ENCODE measurements around the gene TCP10L.

The TCP10L gene

DNA sequence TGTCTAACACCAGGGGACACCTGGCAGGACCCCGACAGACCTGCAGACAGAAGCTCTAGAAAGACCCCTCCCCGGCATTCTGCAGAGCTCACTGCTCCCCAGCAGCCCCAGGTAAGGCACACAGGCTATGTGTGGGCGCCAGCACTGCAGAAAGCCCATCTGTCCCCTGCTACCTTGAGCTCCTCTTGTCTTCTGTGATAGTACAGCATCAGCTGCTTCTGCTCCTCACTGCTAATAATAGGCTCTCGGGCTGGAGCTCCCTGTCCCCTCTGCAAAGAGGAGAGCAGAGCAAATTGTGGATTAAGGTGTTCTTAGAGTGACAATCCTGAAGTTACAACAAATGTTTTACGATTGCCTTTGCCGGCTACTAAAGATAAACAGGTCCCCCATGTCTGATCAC lies 16.8 kb upstream of the TCP10L start:
- no peaks in the 10 kb centered on the region for H3K27me3 Mint-ChIP-seq
- no peak for DNase-seq
- H3K4me3 Mint-ChIP-seq = no peak overlapping the region
- no peak overlapping the region for H3K27ac Mint-ChIP-seq
- H3K9me3 Mint-ChIP-seq = no peaks in the 10 kb centered on the region
- H3K4me1 Mint-ChIP-seq (ENCODE audit: low read depth in 2 of 2) = peaks cover 4 to 8% of the 10 kb centered on the region in 2 donors
- H3K36me3 Mint-ChIP-seq (ENCODE audit: insufficient read depth) = peaks cover 74% of the 10 kb centered on the region
- no peak for ATAC-seq (replicated peaks)

DNA sequence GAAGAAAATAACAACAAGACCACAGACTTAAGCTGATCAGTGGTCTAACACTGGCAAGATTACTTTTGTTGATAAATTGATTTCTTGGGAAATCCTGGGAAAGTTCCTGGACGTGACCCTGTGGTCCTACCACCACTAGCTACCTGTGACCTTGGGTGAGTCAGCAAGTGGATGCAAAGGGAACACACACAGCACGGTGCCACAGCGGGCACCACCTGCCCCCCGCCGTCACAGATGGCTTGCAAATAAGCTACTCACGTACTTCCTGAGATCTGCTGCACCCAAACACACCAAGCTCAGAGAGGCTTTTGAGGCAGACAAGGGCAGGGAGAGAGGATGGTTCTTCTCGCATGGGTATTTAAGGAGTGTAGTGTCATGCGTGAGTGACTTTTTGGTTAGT lies 14.2 kb upstream of the TCP10L start:
- peaks cover 54% of the 10 kb centered on the region for H3K36me3 Mint-ChIP-seq (ENCODE audit: insufficient read depth)

DNA sequence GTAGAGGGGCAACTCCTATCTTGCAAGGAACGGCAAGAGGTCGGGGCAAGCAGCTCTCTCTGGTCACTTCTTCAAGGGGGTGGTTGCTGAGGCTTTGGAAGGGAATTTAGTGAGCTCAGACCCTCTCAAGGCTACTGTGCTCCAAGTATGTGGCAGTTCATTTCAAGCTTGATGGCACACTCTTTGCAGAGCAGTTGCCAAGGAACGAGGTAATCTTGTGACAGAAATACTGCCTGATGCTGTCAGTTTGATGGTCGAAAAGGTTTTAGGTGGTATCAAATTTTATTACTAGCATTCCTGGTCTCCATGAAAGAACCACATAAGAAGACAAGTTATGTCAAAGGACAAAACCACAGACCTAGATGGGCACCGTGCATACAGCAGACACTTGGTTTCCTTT lies 13.8 kb upstream of the TCP10L start:
- peak overlapping the region; percentile 29 to 31 for H3K27ac Mint-ChIP-seq
- H3K27me3 Mint-ChIP-seq = no peaks in the 10 kb centered on the region
- DNase-seq (no peak), ATAC-seq (replicated peaks) (no peak)
- H3K4me3 Mint-ChIP-seq = no peak overlapping the region
- H3K36me3 Mint-ChIP-seq (ENCODE audit: insufficient read depth) = peaks cover 49% of the 10 kb centered on the region
- H3K4me1 Mint-ChIP-seq (ENCODE audit: low read depth in 2 of 2) = peaks cover 0 to 4% of the 10 kb centered on the region in 2 donors
- no peaks in the 10 kb centered on the region for H3K9me3 Mint-ChIP-seq

More for the DNA sequence above, 14.2 kb upstream of the TCP10L start:
- Mint-ChIP-seq H3K9me3 (no peaks in the 10 kb centered on the region), H3K27ac (peak overlapping the region; percentile 29 to 31), H3K4me3 (no peak overlapping the region), H3K4me1 (ENCODE audit: low read depth in 2 of 2) (peaks cover 0 to 7% of the 10 kb centered on the region in 2 donors), H3K27me3 (no peaks in the 10 kb centered on the region)
- DNase-seq = no peak
- no peak for ATAC-seq (replicated peaks)

DNA sequence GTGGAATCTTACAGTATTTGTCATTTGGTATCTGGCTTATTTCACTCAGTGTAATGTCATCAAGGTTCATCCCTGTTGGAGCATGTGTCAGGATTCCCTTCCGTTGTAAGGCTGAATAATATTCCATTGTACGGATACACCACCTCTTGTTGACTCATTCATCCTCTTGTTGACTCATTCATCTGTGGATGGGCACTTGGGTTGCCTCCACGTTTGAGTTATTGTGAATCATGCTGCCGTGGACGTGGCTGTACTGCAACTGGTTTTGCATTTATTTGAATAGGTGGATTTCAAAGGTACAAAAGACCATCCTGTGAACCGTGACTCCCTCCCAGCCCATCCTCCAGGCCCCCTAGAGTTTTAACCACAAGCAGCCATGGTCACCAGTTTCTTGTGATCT lies 11.9 kb upstream of the TCP10L start:
- Mint-ChIP-seq H3K9me3 (no peaks in the 10 kb centered on the region), H3K27ac (peak overlapping the region in 1 of 2 donors; percentile 6), H3K36me3 (ENCODE audit: insufficient read depth) (peaks cover 32% of the 10 kb centered on the region), H3K4me1 (ENCODE audit: low read depth in 2 of 2) (peaks cover 0 to 4% of the 10 kb centered on the region in 2 donors), H3K4me3 (no peak overlapping the region), H3K27me3 (no peaks in the 10 kb centered on the region)
- DNase-seq (no peak), ATAC-seq (replicated peaks) (no peak)

DNA sequence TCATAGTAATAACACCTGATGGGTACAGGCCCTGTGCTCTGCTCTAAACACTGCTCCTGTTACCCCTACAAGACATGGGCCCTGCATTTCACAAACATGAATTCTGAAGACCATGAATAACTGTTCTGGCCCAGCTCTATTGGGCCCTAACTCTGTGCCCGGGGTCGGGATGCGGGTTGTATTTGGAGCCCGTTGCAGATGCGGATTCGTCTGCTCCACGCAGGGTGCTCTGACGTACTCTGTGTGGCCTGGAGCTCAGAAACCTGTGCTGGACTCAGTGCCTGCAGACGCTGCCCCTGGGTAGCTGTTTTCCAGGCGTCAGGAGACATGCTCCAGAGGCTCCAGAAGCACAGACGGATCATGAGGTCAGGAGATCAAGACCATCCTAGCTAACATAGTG lies 10.1 kb upstream of the TCP10L start:
- ATAC-seq (replicated peaks) = no peak
- no peak overlapping the region for H3K4me3 Mint-ChIP-seq
- H3K27me3 Mint-ChIP-seq = no peaks in the 10 kb centered on the region
- no peak for DNase-seq
- H3K4me1 Mint-ChIP-seq (ENCODE audit: low read depth in 2 of 2) = peaks cover 0 to 4% of the 10 kb centered on the region in 2 donors
- no peaks in the 10 kb centered on the region for H3K9me3 Mint-ChIP-seq
- H3K27ac Mint-ChIP-seq = peak overlapping the region in 1 of 2 donors; percentile 11
- H3K36me3 Mint-ChIP-seq (ENCODE audit: insufficient read depth) = peaks cover 16% of the 10 kb centered on the region

DNA sequence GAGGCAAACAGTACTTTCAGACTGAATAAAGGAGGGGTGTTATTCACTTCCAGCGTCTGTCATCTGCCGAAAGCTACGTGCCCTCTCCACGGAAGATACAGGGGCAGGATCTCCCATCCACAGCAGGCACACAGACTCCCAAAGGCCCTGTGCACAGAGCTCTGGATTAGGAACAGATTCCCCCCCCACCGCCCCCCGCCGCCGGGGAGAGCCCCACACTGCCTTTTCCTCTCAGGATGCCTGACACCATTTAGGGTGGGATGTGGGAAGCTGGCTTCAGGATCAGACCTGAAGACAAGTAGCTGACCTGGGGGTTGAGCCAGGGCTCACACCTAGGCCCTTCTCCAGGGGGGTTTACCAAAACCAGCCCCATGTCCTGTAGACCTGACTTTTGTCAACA lies 8.4 kb upstream of the TCP10L start:
- no peaks in the 10 kb centered on the region for H3K27me3 Mint-ChIP-seq
- no peaks in the 10 kb centered on the region for H3K9me3 Mint-ChIP-seq
- H3K4me3 Mint-ChIP-seq = no peak overlapping the region
- H3K27ac Mint-ChIP-seq = no peak overlapping the region
- DNase-seq = no peak
- no peak for ATAC-seq (replicated peaks)
- H3K4me1 Mint-ChIP-seq (ENCODE audit: low read depth in 2 of 2) = peaks cover 0 to 4% of the 10 kb centered on the region in 2 donors
- peaks cover 5% of the 10 kb centered on the region for H3K36me3 Mint-ChIP-seq (ENCODE audit: insufficient read depth)

DNA sequence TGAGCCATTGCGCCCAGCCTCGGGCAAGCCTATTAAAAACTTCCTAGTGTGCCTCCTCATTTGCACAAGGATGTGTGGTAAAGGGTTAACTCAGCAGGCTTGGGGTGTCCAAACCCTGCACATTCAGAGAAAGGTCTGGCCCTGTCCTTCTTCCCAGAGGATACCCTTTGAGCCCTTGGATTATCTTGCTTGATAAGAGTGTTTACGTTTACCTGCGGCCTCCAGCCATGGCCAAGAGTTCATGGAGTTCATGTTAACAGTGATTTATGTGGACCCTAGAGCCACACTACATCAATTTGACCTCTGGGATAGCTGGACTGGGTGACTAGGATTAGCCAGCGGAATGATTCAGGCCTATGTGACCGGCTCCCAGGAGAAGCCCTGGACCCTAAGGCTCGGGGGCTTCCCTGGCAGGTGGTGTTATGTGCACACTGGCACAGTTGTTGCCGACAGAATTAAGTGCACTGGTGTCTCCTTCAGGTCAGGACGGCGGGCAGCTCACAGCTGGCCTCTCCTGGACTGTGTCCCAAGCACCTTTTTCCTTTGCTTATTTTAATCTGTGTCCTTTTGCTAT lies 7.7 kb upstream of the TCP10L start:
- H3K27ac Mint-ChIP-seq = no peak overlapping the region

DNA sequence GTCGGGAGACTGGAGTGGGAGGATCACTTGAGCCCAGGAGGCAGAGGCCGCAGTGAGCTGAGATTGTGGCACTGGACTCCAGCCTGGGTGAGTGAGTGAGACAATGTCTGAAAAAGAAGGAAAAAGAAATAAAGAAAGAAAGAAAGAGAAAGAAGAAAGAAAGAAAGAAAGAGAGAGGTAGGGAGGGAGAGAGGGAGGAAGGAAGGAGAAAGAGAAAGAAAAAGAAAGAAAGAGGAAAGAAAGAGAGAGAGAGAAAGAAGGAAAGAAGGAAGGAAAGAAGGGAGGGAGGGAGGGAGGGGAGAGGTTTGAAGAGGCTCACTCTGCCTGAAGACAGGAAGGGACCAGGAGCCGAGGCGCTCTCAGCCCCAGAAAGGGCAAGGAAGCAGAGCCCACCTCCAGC lies 4.8 kb upstream of the TCP10L start:
- no peaks in the 10 kb centered on the region for H3K9me3 Mint-ChIP-seq
- no peaks in the 10 kb centered on the region for H3K27me3 Mint-ChIP-seq
- no peak overlapping the region for H3K4me3 Mint-ChIP-seq
- H3K36me3 Mint-ChIP-seq (ENCODE audit: insufficient read depth) = no peaks in the 10 kb centered on the region
- H3K4me1 Mint-ChIP-seq (ENCODE audit: low read depth in 2 of 2) = no peaks in the 10 kb centered on the region
- ATAC-seq (replicated peaks) = no peak
- H3K27ac Mint-ChIP-seq = no peak overlapping the region
- DNase-seq = no peak

More for the DNA sequence above, 7.7 kb upstream of the TCP10L start:
- peaks cover 0 to 4% of the 10 kb centered on the region in 2 donors for H3K4me1 Mint-ChIP-seq (ENCODE audit: low read depth in 2 of 2)
- DNase-seq (no peak), ATAC-seq (replicated peaks) (no peak)
- no peak overlapping the region for H3K4me3 Mint-ChIP-seq
- no peaks in the 10 kb centered on the region for H3K27me3 Mint-ChIP-seq
- no peaks in the 10 kb centered on the region for H3K36me3 Mint-ChIP-seq (ENCODE audit: insufficient read depth)
- H3K9me3 Mint-ChIP-seq = no peaks in the 10 kb centered on the region

DNA sequence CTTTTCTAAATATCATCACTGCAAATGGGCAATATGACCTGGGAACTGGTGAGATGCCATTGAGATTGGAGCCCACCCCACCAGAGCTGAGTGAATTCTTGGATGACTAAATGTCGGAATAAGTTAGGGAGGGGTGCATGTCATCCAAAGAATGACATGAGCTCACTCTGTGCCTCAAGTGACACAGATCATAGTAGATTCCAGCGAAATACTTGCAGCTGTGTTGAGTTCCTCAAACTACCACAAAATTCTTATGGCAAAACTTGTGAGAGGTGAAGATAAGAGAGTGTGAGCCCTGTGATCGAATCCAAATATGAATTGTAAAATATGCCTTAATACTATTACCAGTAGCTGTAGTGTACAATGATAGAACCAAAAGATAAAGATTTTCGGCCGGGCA lies 2.3 kb upstream of the TCP10L start:
- Mint-ChIP-seq H3K9me3 (no peaks in the 10 kb centered on the region), H3K4me3 (no peak overlapping the region), H3K36me3 (ENCODE audit: insufficient read depth) (peaks cover 1% of the 10 kb centered on the region), H3K27ac (no peak overlapping the region), H3K4me1 (ENCODE audit: low read depth in 2 of 2) (no peaks in the 10 kb centered on the region), H3K27me3 (peaks cover 7 to 9% of the 10 kb centered on the region in 2 donors)
- ATAC-seq (replicated peaks) = no peak
- no peak for DNase-seq

DNA sequence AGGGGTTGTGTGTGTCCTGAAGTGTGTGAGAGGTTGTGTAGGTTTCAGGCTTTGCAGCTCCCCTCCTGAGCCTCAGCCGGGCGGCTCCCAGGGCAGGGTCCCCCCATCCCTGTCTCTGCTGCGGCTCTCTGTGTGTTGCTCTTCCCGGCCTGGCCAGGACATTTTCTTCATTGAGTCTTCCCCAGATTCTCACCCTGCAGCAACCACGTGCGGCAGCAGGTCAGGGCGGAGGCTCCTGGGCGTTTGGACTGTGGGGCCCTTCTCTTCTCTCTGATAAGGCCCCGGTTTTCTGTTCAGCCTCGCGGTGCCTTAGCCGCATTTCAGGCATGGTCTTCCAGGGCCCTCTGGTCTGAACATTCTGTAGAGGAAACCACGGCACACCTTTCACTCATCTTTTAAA lies 1.8 kb upstream of the TCP10L start:
- no peaks in the 10 kb centered on the region for H3K9me3 Mint-ChIP-seq
- peaks cover 9 to 10% of the 10 kb centered on the region in 2 donors for H3K27me3 Mint-ChIP-seq
- DNase-seq (no peak), ATAC-seq (replicated peaks) (no peak)
- no peak overlapping the region for H3K27ac Mint-ChIP-seq
- H3K36me3 Mint-ChIP-seq (ENCODE audit: insufficient read depth) = peaks cover 3% of the 10 kb centered on the region
- no peaks in the 10 kb centered on the region for H3K4me1 Mint-ChIP-seq (ENCODE audit: low read depth in 2 of 2)
- no peak overlapping the region for H3K4me3 Mint-ChIP-seq

DNA sequence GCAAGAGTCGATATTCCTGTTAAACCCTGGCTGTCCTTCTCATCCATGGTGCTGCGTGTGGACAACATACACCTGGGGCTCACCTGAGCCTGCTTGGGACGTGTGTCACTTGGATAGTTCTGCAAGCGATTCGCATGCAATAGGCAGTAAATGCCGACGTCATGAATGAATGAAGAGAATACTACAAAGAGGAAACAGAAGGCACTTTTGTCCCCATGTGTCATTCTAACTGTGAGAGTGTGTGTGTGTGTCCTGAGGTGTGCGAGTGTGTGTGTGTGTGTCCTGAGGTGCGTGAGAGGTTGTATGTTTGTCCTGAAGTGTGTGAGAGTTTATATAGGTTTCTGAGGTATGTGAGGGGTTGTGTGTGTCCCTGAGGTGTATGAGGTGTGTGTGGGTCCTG lies 647 bp upstream of the TCP10L start:
- DNase-seq = no peak

DNA sequence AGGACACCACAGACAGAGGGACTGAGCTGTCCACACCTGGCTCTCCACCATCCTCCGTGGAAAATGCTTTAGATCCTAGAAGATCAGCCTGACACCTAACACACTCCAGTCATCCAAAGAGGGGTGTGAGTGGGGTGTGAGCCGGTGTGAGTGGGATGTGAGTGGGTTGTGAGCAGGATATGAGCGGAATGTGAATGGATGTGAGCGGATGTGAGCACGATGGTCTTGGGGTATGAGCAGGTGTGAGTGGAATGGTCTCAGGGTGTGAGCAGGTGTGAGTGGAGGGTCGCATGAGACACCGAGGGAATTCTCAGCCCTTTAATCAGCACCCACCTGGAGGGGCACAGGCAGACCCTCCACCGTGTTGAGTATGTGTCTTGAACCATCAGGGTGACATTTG lies 851 bp downstream of the TCP10L start:
- Mint-ChIP-seq H3K4me1 (ENCODE audit: low read depth in 2 of 2) (no peaks in the 10 kb centered on the region), H3K9me3 (no peaks in the 10 kb centered on the region), H3K4me3 (no peak overlapping the region), H3K36me3 (ENCODE audit: insufficient read depth) (peaks cover 3% of the 10 kb centered on the region), H3K27ac (no peak overlapping the region), H3K27me3 (peaks cover 10 to 19% of the 10 kb centered on the region in 2 donors)
- DNase-seq (no peak), ATAC-seq (replicated peaks) (no peak)

More for the DNA sequence above, 647 bp upstream of the TCP10L start:
- no peak overlapping the region for H3K27ac Mint-ChIP-seq
- ATAC-seq (replicated peaks) = no peak
- H3K4me3 Mint-ChIP-seq = no peak overlapping the region
- H3K27me3 Mint-ChIP-seq = peaks cover 10 to 12% of the 10 kb centered on the region in 2 donors
- H3K4me1 Mint-ChIP-seq (ENCODE audit: low read depth in 2 of 2) = no peaks in the 10 kb centered on the region
- H3K9me3 Mint-ChIP-seq = no peaks in the 10 kb centered on the region
- peaks cover 3% of the 10 kb centered on the region for H3K36me3 Mint-ChIP-seq (ENCODE audit: insufficient read depth)

DNA sequence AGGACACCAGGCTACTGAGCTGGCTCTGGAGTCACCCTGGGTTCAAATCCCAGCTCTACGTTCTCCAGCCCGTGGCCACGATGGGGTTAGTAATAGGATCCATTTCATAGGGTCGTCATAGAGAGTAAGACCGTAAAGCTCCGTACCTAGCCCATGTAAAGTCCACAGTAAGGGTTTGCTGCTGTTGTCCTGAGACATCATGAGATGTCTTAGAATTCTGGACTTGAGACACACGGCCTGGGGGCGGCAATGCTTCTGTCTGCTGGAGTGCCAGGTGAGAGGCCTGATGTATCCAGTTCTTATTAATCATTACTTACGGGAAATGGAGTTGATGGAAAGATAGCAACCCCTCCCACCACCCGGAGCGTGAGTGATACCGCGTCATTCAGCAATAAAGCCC lies 3.6 kb downstream of the TCP10L start:
- Mint-ChIP-seq H3K27me3 (peaks cover 10 to 19% of the 10 kb centered on the region in 2 donors), H3K9me3 (no peaks in the 10 kb centered on the region)

DNA sequence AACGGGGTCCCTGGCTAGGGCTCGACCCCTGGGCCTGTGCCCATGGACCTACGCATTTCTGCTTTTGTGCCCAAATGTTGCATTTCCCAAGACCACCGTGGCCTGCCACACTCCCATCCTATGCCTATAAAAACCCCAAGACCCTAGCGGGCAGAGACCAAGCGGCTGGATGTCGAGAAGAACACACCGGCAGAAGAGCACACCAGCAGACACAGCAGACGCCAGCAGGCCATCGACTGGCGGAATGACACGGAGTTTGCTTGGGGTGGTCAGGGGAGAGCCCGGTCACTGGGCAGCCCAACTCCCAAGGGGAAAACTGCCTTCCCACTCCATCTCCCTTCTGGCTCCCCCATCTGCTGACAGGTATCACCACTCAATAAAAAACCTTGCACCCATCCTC lies 4.4 kb downstream of the TCP10L start:
- peaks cover 10 to 19% of the 10 kb centered on the region in 2 donors for H3K27me3 Mint-ChIP-seq
- H3K36me3 Mint-ChIP-seq (ENCODE audit: insufficient read depth) = peaks cover 3% of the 10 kb centered on the region
- DNase-seq (no peak), ATAC-seq (replicated peaks) (no peak)
- no peak overlapping the region for H3K4me3 Mint-ChIP-seq
- H3K27ac Mint-ChIP-seq = no peak overlapping the region
- H3K4me1 Mint-ChIP-seq (ENCODE audit: low read depth in 2 of 2) = peaks cover 0 to 8% of the 10 kb centered on the region in 2 donors
- H3K9me3 Mint-ChIP-seq = no peaks in the 10 kb centered on the region

More for the DNA sequence above, 3.6 kb downstream of the TCP10L start:
- no peak overlapping the region for H3K4me3 Mint-ChIP-seq
- no peak for DNase-seq
- H3K4me1 Mint-ChIP-seq (ENCODE audit: low read depth in 2 of 2) = peaks cover 0 to 8% of the 10 kb centered on the region in 2 donors
- peaks cover 3% of the 10 kb centered on the region for H3K36me3 Mint-ChIP-seq (ENCODE audit: insufficient read depth)
- ATAC-seq (replicated peaks) = no peak
- H3K27ac Mint-ChIP-seq = no peak overlapping the region
